Endothelial cell of umbilical vein (primary cell): Measurements from ENCODE around the gene KLHL11.

Source experiments
- CTCF ChIP-seq, 2 donors: IDR thresholded peaks; 1 replicate in 1 of 2; 2 replicates in 1 of 2; pipeline ENCODE4 v1.5.1; 2011; ENCODE audit warnings: low read length in 2 of 2, mild to moderate bottlenecking in 2 of 2, moderate library complexity in 2 of 2, control low read depth in 1 of 2, inconsistent platforms in 1 of 2, low read depth in 1 of 2; ENCODE audit not compliant: insufficient read depth in 1 of 2; ENCODE audit errors: extremely low read depth in 1 of 2
- GATA2 ChIP-seq: IDR thresholded peaks from 2 replicates; pipeline ENCODE4 v1.7.0; 2011; ENCODE audit warnings: low read depth, mild to moderate bottlenecking, moderate library complexity, mixed read lengths, low read length; ENCODE audit not compliant: insufficient read length, insufficient read depth
- JUN ChIP-seq: IDR thresholded peaks from 2 replicates; pipeline ENCODE4 v1.6.1; 2011; ENCODE audit warnings: borderline replicate concordance, low read depth; ENCODE audit not compliant: insufficient read length, insufficient read depth
- POLR2A ChIP-seq: IDR thresholded peaks from 2 replicates; pipeline ENCODE4 v1.6.1; 2012; ENCODE audit warnings: low read depth, mild to moderate bottlenecking, control low read depth, low read length
- POLR2AphosphoS5 ChIP-seq: IDR thresholded peaks from 2 replicates; pipeline ENCODE4 v1.6.1; 2012; ENCODE audit warnings: low read depth, mild to moderate bottlenecking, control low read depth, low read length, moderate library complexity; ENCODE audit not compliant: insufficient read depth

GRCh38 chr17:41901646-41902045 is 36.4 kb upstream of the KLHL11 start:
- no peak for TF ChIP-seq CTCF (IDR thresholded peaks at IDR 0.05; ENCODE audit: extremely low read depth in 1 of 2, insufficient read depth in 1 of 2, low read depth in 1 of 2, low read length in 2 of 2)
- TF ChIP-seq POLR2AphosphoS5 = no peak
- TF ChIP-seq GATA2 = no peak
- no peak for TF ChIP-seq JUN
- TF ChIP-seq POLR2A = no peak
